ENCODE data around the gene HAGHL. TPM values are rescaled to one million over a fixed set of nuclear protein-coding genes. Genes with fewer than 3 reads are reported as not detected.

HAGHL gene
- total RNA-seq, 6 experiments from 2014 or later: 0.83 to 2.5 (median 1.3) TPM

GRCh38 chr16:729768-730665 lies 3.1 kb downstream of the HAGHL start:
- ATAC-seq: no peak
- Histone ChIP-seq H3K4me3 (no peak overlapping the region), H3K9me3 (no peaks in the 10 kb centered on the region), H3K27me3 (no peaks in the 10 kb centered on the region), H3K4me1 (peaks cover 0 to 15% (median 0%) of the 10 kb centered on the region in 4 donors), H3K36me3 (peaks cover 0 to 10% (median 0%) of the 10 kb centered on the region in 4 donors), H3K27ac (no peak overlapping the region)
- intact Hi-C loops (cut with DNase I): no loop called here
- 88% methylated on average over 10 of the region's 37 CpGs for WGBS (ENCODE audit: insufficient coverage, low coverage, low lambda C conversion rate, missing lambda C conversion rate)
- DNase-seq: peak in 1 of 3 donors; percentile 43
- TF ChIP-seq, protein P1, sequence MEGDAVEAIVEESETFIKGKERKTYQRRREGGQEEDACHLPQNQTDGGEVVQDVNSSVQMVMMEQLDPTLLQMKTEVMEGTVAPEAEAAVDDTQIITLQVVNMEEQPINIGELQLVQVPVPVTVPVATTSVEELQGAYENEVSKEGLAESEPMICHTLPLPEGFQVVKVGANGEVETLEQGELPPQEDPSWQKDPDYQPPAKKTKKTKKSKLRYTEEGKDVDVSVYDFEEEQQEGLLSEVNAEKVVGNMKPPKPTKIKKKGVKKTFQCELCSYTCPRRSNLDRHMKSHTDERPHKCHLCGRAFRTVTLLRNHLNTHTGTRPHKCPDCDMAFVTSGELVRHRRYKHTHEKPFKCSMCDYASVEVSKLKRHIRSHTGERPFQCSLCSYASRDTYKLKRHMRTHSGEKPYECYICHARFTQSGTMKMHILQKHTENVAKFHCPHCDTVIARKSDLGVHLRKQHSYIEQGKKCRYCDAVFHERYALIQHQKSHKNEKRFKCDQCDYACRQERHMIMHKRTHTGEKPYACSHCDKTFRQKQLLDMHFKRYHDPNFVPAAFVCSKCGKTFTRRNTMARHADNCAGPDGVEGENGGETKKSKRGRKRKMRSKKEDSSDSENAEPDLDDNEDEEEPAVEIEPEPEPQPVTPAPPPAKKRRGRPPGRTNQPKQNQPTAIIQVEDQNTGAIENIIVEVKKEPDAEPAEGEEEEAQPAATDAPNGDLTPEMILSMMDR (IDR thresholded peaks at IDR 0.05): no peak
- no peak for TF ChIP-seq POLR2A (IDR thresholded peaks at IDR 0.05)

GRCh38 chr16:730666-731509 lies 4.0 kb downstream of the HAGHL start:
- Histone ChIP-seq H3K27ac (no peak overlapping the region), H3K4me1 (peaks cover 0 to 15% (median 0%) of the 10 kb centered on the region in 4 donors), H3K36me3 (peaks cover 0 to 18% (median 0%) of the 10 kb centered on the region in 4 donors), H3K27me3 (no peaks in the 10 kb centered on the region), H3K9me3 (no peaks in the 10 kb centered on the region), H3K4me3 (no peak overlapping the region)
- ATAC-seq: no peak
- 81% methylated on average over 6 of the region's 22 CpGs for WGBS (ENCODE audit: insufficient coverage, low coverage, low lambda C conversion rate, missing lambda C conversion rate)
- no peak for DNase-seq
- intact Hi-C loops (cut with DNase I): no loop called here
- no peak for TF ChIP-seq POLR2A (IDR thresholded peaks at IDR 0.05)
- TF ChIP-seq, protein P1 (IDR thresholded peaks at IDR 0.05): no peak

GRCh38 chr16:732332-732731 lies 5.4 kb downstream of the HAGHL start:
- Histone ChIP-seq H3K36me3 (peaks cover 0 to 32% (median 3%) of the 10 kb centered on the region in 4 donors), H3K4me1 (peaks cover 0 to 13% (median 0%) of the 10 kb centered on the region in 4 donors), H3K27ac (no peak overlapping the region), H3K9me3 (no peaks in the 10 kb centered on the region), H3K27me3 (no peaks in the 10 kb centered on the region), H3K4me3 (no peak overlapping the region)
- 98% methylated on average over 10 of the region's 12 CpGs for WGBS (ENCODE audit: insufficient coverage, low coverage, low lambda C conversion rate, missing lambda C conversion rate)
- TF ChIP-seq POLR2A (IDR thresholded peaks at IDR 0.05): no peak
- intact Hi-C loops (cut with DNase I): no loop called here
- ATAC-seq (no peak), DNase-seq (no peak)

- Histone ChIP-seq H3K27ac (no peak overlapping the region), H3K27me3 (no peaks in the 10 kb centered on the region), H3K9me3 (no peaks in the 10 kb centered on the region), H3K4me3 (no peak overlapping the region), H3K36me3 (peaks cover 0 to 34% (median 3%) of the 10 kb centered on the region in 4 donors), H3K4me1 (peaks cover 0 to 7% (median 0%) of the 10 kb centered on the region in 4 donors)
- no peak for TF ChIP-seq POLR2A (IDR thresholded peaks at IDR 0.05)
- TF ChIP-seq, protein P1 (IDR thresholded peaks at IDR 0.05): no peak
- no peak for ATAC-seq
- intact Hi-C loops (cut with DNase I): no loop called here
- no CpG with 5 or more reads among the region's 13 CpGs for WGBS (ENCODE audit: insufficient coverage, low coverage, low lambda C conversion rate, missing lambda C conversion rate)
- no peak for DNase-seq
Observed at GRCh38 chr16:732936-733335, 6.0 kb downstream of the HAGHL start.
